GM21619 (cell line): ENCODE data around the gene CEP152.
"Not testable (repeated sequence)": the region's sequence is repeated elsewhere in the genome, so short reads cannot be mapped to it uniquely, and the experiment has no call there.

Experiments
- ATAC-seq: cut with Tn5 transposase; IDR thresholded peaks from one replicate; pipeline ENCODE4 v1.9.1; 2021; ENCODE audit not compliant: unreplicated experiment

CEP152 gene, protein sequence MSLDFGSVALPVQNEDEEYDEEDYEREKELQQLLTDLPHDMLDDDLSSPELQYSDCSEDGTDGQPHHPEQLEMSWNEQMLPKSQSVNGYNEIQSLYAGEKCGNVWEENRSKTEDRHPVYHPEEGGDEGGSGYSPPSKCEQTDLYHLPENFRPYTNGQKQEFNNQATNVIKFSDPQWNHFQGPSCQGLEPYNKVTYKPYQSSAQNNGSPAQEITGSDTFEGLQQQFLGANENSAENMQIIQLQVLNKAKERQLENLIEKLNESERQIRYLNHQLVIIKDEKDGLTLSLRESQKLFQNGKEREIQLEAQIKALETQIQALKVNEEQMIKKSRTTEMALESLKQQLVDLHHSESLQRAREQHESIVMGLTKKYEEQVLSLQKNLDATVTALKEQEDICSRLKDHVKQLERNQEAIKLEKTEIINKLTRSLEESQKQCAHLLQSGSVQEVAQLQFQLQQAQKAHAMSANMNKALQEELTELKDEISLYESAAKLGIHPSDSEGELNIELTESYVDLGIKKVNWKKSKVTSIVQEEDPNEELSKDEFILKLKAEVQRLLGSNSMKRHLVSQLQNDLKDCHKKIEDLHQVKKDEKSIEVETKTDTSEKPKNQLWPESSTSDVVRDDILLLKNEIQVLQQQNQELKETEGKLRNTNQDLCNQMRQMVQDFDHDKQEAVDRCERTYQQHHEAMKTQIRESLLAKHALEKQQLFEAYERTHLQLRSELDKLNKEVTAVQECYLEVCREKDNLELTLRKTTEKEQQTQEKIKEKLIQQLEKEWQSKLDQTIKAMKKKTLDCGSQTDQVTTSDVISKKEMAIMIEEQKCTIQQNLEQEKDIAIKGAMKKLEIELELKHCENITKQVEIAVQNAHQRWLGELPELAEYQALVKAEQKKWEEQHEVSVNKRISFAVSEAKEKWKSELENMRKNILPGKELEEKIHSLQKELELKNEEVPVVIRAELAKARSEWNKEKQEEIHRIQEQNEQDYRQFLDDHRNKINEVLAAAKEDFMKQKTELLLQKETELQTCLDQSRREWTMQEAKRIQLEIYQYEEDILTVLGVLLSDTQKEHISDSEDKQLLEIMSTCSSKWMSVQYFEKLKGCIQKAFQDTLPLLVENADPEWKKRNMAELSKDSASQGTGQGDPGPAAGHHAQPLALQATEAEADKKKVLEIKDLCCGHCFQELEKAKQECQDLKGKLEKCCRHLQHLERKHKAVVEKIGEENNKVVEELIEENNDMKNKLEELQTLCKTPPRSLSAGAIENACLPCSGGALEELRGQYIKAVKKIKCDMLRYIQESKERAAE (N-terminal part only)

DNA sequence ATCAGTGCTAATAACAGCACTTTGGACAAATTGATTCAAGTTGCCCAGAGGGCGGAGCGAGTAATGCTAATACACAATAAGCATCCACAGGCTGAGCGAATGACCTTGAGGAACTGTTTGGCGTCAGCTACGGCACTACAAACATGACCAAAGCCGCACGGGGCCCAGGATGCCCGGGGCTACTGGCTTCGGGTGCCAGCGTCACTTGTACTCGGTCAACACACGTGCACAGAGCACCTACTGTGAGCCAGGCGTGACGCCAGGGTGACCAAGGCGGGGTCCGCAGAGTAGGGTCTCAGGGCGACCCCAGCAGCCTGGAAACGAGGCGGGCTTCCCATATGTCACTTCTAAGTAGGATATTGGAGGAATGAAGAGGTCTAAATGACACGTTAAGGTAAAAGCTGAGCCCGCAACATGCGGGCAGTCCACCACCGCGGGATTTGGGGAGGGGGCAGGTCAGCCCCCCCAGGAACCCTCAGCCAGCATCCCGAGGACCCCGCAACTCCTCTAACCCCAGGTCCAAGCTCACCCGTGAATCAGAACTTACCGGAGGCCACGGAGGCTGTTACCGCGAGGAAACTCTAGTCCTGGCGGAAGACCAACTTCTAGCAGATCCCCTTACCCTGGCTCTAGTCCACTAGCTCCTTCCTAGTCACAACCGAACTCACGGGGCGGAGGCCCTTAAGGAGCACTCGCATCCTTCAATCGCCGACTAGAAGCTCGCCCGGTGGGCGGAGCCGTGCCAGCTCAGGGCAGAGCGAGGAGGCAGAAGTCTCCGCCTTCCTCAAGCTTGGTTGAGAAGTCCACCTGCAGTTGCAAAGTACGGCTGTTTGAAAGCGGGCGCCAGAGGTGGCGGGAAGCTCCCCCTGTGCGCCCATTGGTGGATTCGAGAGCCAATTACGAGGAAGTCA, at the start of gene CEP152:
CEP152 (minus strand) TSS at position 656 of the 911 bp plus-strand sequence. CDS start 5,420 bp downstream, outside the sequence.
- ATAC-seq, result peak; percentile 95

DNA sequence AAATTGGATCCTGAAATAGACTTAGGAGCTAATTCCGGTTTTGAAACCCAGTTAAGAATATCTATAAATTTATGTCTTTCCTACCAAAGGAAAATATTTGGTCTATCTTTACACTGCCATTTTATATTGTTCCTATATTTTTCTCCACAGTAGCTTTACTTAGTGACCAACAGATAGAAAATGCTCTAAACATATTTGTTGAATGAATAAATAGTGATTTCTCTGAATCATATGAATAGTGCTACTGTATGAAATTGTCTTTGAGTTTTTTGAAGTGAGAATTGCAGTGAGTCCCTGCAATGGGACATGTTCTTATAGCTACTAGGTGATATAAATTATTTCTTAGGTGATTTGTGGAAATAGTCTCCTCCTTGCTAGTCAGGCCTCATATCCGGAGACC, 48.6 kb upstream of the CEP152 start:
- ATAC-seq, result no peak

DNA sequence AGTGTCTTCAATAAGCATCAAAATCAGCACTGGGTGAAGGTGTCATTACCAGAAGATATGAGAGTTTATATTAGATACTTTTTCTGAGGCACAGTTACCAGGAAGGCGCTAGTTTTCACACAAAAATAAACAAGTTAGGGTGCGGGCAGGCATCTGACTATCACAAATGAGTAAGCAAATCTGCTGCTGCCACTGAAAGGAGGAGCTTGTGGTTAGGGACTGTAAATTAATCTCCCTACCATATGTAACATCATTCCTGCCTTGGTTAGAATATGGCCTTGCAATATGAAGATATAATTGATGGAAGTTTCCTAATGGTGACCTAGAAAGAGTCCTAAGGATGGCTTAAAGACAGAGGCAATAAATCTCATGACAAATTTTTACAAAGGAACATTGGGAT, 47.5 kb upstream of the CEP152 start:
- no peak for ATAC-seq

DNA sequence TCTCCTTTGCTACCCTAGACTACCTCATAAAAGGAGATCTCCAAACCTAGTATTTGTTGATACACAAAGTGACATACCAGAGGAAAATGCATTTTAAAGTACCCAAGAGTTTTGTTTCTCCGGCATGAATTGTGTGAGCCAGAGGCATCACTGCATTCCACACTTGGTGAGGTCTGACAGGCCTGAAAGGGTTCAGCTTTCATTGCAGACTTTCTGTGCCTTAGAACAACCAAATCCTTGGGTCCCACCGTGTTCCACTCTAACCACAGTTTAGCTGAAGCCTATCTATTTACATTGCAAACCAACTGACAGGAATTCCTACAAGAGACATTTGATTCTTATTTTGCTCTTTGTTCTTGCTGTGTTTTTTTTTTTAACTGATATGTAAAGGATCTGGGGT, 46.1 kb upstream of the CEP152 start:
- no peak for ATAC-seq

DNA sequence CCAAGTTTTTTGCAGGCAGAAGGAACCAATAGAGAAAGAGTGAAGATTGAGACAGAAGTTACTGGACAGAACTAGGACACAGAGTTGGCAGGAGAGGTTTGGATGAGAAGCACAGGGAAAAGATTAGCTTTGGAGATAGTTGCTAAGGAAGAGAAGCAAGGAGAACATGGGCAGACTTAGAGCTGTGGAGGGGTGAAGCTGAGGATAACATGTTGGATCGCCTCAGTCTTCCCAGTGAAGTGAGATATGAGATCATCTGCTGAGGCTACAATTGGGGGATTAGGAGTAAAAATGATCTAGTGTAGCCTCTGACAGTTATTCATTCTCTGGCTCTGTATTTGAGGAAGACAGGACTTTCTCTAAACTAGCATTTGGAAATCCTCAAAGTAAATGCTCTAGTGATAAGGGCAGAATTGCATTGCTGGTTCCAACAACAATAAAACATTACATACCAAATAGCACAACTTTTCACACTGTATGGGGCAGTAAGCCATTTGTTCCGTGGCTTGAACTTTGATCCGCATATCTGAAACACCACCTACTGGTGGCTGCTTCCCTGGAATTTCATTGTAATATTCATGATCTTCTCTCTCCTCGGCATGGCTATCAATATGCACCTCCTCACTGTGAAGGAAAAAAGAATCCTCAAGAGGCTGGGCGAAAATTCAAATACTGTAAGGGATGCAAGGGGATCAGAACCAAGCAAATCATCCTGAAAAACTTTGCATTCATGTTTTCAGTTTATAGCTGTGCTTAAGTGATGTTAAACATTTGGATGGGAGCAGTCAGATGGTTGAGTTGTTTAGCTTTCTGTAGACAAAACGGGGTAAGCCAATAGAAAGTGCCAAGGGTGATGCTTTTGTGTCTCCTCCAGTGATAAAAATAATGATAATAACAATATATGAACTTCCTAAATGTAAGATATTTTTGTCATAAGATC, 44.9 kb upstream of the CEP152 start:
- ATAC-seq, result no peak

DNA sequence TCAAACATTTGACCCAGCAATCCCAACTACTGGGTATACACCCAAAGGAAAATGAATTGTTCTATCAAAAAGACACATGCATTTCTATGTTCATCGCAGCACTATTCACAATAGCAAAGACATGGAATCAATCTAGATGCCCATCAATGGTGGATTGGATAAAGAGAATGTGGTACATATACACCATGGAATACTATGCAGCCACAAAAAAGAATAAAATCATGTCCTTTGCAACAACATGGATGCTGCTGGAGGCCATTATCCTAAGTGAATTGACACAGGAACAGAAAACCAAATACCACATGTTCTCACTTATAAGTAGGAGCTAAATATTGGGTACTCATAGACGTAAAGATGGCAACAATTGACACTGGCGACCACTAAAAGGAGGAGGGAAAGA, 43.6 kb upstream of the CEP152 start:
- ATAC-seq, result not testable (repeated sequence)

DNA sequence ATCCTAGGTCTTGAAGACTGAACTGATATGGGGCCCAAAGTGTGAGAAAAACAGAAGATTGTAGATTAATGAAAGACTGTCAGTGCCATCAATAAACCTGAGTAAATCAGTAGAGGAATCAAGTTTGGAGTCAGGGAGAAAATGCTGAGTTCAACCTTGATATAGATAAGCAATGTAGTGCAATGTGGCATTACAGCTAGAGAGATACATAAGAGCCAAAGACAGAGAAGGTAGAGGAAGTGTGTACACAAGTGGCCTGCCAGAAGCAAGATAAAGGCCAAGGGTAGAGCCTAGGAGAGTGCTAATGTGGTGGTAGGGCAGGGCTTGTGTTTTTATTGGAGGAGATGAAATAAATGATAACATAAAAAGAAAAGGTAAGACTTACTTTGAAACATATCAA, 41.1 kb upstream of the CEP152 start:
- no peak for ATAC-seq

DNA sequence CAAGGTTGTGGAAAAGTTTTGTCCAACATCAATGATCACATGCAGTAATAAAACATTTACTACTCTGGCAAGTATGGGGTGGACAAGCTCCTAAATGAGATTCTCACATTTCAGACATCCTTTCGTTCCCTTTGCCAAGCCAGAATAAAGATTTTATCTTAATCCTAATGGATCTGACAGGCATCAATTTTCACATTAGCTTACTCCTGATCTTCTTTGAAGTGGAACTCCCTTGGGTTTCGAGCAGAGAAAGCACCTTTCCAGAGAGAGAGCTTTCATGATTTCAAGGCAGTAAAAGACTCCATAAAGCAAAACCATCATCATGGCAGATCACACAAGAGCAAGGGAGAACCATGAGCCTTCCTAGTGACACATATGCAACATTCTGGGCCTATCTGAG, 39.8 kb upstream of the CEP152 start:
- ATAC-seq, result no peak

DNA sequence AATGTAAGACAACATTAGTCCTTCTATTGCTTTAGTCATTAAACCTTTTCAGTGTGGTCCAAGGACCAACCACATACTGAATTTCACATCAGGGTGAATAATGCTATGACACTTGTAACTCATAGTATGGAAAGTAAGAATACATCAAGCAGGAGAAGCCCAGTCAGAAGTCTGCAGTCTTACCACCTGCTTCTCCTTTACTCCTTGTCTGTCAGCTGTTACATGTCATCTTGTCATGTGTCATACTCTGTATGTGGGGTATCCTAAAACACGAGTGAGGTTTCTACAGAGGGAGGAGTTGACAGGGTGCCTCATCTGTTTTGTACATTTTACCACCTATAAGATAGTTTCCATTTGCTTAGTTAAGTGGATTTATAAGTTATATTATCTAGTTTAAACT, 34.3 kb upstream of the CEP152 start:
- no peak for ATAC-seq

DNA sequence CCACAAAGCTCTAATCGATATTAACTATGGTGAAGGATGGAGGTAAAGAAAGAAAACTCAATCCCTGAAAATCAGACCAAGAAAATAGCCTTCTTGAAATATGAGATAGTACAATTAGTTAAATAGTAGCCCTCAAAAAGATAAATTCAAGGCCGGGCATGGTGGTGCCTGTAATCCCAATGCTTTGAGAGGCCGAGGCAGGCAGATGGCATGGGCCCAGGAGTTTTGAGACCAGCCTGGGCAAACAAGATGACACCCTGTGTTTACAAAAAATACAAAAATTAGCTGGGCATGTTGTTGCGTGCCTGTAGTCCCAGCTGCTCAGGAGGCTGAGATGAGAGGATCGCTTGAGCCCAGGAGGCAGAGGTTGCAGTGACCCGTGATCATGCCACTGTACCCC, 31.6 kb upstream of the CEP152 start:
- ATAC-seq, result no peak

DNA sequence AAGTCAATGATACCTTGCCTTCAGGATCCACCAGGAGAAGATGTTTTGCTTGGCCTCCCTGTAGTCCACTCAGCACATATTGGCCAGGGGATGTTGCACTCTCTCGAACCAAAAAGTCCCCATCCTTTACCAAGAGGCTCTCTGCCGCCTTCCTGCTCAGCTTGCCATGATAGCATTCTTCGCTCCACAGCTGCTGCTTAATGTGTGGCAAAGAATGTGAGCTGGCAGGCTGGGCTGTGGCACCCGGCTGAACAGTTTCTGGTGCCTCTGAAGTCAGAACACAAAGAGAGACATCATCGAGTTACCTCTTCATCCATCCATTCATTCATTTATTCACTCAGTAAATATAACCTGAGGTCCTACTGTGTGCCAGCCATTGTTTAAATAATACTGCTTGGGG, 23.9 kb upstream of the CEP152 start:
- no peak for ATAC-seq

DNA sequence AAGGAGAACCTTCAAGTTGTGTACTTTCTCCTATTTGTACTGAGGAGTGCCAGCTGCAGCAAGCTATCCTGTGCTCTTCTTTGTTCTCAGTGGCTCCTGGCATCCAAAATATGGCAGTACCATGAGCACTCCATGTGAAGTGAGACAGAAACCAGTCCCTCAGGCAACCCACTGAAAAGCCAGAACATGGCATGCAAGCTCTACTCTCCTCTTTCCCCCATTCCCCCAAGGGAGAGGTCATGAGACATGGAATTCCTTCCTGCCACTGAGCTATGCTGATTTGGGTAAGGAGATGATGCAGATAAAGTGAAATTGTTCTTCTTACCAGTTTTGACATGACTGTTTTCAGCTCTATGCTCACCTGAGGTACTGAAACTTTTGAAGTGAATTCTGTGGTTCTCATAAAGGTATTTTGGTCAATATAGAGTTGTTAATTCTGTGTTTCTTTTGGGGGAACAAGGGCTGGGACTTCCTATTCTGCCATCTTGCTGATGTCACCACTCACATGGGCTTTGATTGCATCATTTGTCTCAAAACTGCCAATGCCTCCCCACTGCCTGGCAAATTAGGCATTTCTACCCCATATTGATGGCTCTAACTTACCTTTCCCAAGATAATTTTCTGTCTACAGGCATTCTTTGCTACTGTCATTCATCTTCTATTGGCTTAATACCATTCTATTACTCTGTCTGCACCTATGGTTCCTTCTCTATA, 22.8 kb upstream of the CEP152 start:
- ATAC-seq, result no peak

DNA sequence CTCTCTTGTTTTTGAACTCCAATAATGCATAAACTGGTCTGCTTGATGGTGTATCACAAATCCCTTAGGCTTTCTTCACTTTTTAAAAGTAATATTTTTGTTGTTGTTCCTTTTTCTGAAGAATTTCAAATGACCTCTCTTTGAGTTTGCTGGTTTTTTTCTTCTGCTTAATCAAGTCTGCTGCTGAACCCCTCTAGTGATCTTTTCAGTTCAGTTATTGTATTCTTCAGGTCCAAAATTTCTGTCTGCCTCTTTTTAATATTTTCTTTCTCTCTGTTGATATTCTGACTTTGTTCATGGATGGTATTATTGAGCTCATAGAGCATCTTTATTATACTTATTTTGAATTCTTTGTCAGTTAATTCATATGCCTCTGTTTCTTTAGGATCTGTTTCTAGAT, 21.8 kb upstream of the CEP152 start:
- no peak for ATAC-seq

DNA sequence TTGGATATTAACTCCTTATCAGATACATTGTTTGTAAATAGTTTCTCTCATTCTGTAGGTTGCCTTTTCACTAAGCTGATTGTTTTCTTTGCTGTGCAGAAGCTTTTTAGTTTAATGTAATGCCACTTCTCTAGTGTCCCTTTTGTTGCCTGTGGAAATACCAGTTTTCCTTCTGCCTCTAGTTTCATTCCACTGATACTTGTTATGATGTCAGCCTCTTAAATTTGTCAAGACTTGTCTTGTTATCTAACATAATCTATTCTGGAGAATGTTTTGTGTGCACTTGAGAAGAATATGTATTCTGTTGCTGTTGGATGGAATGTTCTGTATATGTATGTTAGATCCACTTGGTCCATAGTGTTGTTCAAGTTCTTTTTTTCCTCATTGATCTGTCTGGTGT, 18.0 kb upstream of the CEP152 start:
- no peak for ATAC-seq

DNA sequence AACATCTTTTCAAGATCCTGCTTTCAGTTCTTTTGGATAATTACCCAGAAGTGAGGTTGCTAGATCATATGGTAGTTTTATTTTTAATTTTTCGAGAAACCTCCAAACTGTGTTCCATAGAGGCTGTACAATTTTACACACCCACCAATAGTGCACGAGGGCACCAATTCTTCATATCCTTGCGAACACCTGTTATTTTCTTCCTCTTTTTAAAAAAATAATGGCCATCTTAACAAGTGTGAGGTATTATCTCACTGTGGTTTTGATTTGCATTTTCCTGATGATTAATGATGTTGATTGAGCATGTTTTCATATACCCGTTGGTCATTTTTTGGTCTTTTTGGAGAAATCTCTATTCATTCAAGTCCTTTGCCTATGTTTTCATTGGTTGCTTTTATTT, 17.6 kb upstream of the CEP152 start:
- ATAC-seq, result no peak

DNA sequence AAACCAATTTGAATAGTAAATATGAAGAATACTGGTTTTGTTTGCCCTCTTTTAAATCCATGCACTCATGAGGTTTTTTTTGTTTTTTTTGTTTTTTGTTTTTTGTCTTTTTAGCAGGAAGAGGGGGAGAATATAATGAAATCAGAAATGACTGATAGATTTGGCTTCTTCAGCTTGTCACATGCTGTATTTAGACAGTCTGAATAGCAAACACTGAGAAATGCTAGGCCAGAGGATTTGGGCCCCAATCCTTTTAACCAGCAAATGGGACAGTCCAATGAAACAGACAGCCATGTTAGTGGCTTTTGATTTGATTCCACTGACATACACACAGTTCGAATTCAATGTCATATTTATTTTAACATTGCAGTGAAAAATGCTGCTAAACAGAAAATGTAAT, 14.2 kb upstream of the CEP152 start:
- ATAC-seq, result no peak

DNA sequence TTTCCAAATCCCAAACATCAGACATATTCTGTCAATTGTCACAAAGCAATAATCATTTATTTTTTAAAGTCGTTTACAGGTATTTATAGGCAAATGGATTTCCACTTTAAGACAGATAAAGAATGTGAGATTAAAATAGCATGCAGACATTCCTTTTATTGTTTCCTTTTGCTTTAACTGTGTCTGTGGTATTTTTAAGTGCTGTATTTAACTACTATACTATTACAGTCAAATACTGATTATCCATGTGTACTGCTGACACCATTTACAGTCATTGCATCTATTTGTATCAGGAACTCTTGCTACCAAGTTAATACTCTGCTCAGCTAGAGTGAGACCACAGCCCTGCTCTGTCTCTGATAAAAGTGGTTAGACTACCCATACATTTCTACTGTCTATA, 12.8 kb upstream of the CEP152 start:
- no peak for ATAC-seq

DNA sequence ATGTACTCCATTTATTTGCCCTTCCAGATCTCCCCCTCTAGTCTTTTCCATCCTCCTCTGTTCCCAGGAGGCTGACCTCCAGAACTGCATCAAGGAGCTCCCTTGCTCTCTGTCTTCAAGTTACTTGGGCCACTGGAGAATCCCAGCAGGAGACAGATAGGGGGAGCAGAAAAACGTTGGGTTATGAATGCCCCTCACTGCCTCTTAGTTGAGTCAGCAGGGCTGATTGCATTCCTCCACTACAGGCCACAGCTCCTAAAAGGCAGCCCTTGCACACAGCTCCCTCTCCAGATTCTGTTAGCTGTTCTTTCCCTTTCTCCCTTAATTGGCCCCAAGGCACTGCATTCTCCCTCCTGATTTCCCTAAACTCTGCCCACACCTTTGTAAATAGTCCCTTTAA, 12.4 kb upstream of the CEP152 start:
- ATAC-seq, result no peak

DNA sequence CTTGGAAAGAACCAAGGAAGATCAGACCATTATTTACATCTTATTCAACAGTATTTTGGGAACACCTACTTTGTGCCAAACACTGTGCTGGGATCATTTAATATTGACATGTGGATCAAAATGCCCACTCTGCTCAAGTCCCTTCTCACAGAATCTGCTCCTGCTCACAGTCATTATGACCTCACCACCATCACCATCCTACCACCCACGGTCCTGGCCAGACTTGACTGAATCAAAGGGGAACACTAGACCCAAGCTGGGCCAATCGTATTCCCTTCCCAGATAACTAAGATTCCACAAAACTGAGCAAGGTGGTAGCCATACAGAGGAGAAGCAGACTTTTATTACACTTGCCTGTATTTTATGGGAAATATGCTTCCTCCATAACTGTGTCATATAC, 3.4 kb upstream of the CEP152 start:
- no peak for ATAC-seq
